Peyer's patch (tissue), 4 donors: ENCODE measurements around the gene COQ8A. TPM values are rescaled to one million over a fixed set of nuclear protein-coding genes. Genes with fewer than 3 reads are reported as not detected.

Source experiments
- DNase-seq, 3 donors: peaks; one replicate each; pipeline ENCODE4 v3.0.0-alpha.2; 2017 to 2019
- H3K27ac ChIP-seq, 4 donors: fragments of 200-600 bp; sonication (generic); one replicate each; pipeline ENCODE4 v1.5.1; 2016 to 2019
- H3K27me3 ChIP-seq, 2 donors: fragments of 200-600 bp; sonication (generic); one replicate each; pipeline ENCODE4 v1.5.1; 2019
- H3K36me3 ChIP-seq, 3 donors: fragments of 200-600 bp; sonication (generic); one replicate each; pipeline ENCODE4 v1.5.1; 2016 to 2019
- H3K4me1 ChIP-seq, 4 donors: fragments of 200-600 bp; sonication (generic); one replicate each; pipeline ENCODE4 v1.5.1; 2016 to 2019
- H3K4me3 ChIP-seq, 4 donors: fragments of 200-600 bp; sonication (generic); 1 replicate in 3 of 4; 2 replicates in 1 of 4; pipeline ENCODE4 v1.5.1; 2016 to 2019; ENCODE audit warnings: mild to moderate bottlenecking in 1 of 4
- H3K9me3 ChIP-seq, 4 donors: fragments of 200-600 bp; sonication (generic); one replicate each; pipeline ENCODE4 v1.5.1; 2016 to 2019; ENCODE audit warnings: mild to moderate bottlenecking in 1 of 4
- POLR2A ChIP-seq, 2 donors: fragments of 450-650 bp; IDR thresholded peaks; one replicate each; pipeline ENCODE4 v1.5.1; 2017; ENCODE audit warnings: antibody characterized with exemption in 2 of 2, mild to moderate bottlenecking in 2 of 2, moderate library complexity in 2 of 2
- total RNA-seq, 4 donors: library from RNA; depleted of rRNA; stranded (reverse); fragments of >200 nt; gene quantifications; one replicate each; pipeline ENCODE4 v1.1.0, GENCODE V29; 2016
- TF ChIP-seq, protein P1 (sequence below), 6 experiments: fragments of 450-650 bp in 4 of 6; fragments of 200-600 bp in 2 of 6; sonication (generic) in 1 of 6; IDR thresholded peaks; one replicate each; pipeline ENCODE4 v1.5.1; 2017 to 2019; ENCODE audit warnings: antibody characterized with exemption in 6 of 6, mild to moderate bottlenecking in 3 of 6, moderate library complexity in 1 of 6

COQ8A gene
- total RNA-seq, 4 donors from 2014 or later = 25.2 to 108 (median 48.3) TPM

DNA sequence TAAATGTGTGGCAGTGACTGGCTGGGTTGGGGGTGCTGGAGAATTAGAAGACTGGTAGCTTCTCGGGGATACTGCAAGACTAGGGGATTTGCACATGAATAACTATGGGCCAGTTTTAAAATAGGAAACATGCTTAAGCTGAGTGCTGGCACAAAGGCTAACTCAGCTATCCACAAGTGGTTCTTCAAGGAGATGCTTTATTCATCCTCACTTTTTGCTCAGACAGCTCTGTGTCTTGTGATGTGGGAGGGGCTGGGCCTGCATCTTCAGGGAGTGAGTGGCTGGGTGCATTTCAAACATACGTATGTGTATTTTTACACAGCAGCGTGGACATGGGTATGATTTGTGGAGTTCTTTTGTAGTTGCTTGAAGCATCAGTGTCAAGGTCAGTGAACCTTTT is 2.3 kb downstream of the COQ8A start:
- Histone ChIP-seq H3K4me1 (peaks cover 3 to 76% (median 8%) of the 10 kb centered on the region in 4 donors), H3K4me3 (no peak overlapping the region), H3K27ac (no peak overlapping the region), H3K27me3 (no peaks in the 10 kb centered on the region), H3K9me3 (no peaks in the 10 kb centered on the region), H3K36me3 (no peaks in the 10 kb centered on the region)
- TF ChIP-seq POLR2A (IDR thresholded peaks at IDR 0.05) = no peak
- TF ChIP-seq, protein P1, sequence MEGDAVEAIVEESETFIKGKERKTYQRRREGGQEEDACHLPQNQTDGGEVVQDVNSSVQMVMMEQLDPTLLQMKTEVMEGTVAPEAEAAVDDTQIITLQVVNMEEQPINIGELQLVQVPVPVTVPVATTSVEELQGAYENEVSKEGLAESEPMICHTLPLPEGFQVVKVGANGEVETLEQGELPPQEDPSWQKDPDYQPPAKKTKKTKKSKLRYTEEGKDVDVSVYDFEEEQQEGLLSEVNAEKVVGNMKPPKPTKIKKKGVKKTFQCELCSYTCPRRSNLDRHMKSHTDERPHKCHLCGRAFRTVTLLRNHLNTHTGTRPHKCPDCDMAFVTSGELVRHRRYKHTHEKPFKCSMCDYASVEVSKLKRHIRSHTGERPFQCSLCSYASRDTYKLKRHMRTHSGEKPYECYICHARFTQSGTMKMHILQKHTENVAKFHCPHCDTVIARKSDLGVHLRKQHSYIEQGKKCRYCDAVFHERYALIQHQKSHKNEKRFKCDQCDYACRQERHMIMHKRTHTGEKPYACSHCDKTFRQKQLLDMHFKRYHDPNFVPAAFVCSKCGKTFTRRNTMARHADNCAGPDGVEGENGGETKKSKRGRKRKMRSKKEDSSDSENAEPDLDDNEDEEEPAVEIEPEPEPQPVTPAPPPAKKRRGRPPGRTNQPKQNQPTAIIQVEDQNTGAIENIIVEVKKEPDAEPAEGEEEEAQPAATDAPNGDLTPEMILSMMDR (IDR thresholded peaks at IDR 0.05) = no peak
- peak in 1 of 3 donors; percentile 37 for DNase-seq

DNA sequence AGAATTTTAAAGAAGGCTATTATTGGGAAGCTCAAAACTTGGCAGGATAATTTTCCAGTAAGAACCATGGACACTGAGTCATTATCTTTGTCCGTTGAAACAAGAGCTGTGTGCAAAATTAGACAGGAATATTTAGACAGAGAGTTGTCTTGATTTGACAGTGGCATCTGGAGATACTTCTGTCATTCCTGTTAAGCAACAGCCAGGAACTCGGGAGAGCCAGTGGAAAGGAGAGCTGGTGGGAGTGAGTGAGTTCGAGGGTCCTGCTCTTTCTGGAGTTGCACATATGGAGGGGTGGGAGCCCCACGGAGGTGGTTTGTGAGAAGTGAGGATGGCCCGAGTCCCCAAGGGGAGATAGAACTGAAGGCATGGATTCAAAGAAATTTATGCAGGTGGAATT is 3.1 kb downstream of the COQ8A start:
- no peak overlapping the region for H3K27ac ChIP-seq
- H3K4me3 ChIP-seq = no peak overlapping the region
- DNase-seq = peak in 1 of 3 donors; percentile 27

DNA sequence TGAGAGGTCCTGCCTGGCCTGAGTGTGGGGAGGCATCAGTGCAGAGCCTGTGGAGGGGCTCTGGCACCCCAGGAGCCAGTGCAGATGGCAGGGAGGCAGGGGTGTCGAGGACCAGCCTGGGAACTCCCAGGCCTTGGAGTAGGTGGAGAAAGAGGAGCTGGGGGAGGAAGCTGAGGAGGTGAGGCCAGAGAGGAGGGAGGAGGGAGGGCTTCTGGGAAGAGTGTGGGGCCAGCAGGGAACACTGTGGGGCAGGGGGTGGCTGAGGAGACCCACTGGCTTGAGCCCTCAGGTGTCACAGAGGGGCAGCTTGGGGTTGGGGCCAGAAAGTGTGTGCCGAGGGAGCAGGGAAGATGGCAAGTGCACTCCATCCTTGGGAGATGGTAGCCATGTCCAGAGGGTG is 3.8 kb downstream of the COQ8A start:
- Histone ChIP-seq H3K27me3 (no peaks in the 10 kb centered on the region), H3K36me3 (no peaks in the 10 kb centered on the region), H3K9me3 (no peaks in the 10 kb centered on the region), H3K4me1 (peaks cover 0 to 67% (median 8%) of the 10 kb centered on the region in 4 donors), H3K4me3 (no peak overlapping the region), H3K27ac (no peak overlapping the region)
- no peak for TF ChIP-seq POLR2A (IDR thresholded peaks at IDR 0.05)
- DNase-seq = peak in 1 of 3 donors; percentile 36

More for the DNA sequence above, 3.1 kb downstream of the COQ8A start:
- H3K27me3 ChIP-seq = no peaks in the 10 kb centered on the region
- peaks cover 3 to 74% (median 8%) of the 10 kb centered on the region in 4 donors for H3K4me1 ChIP-seq
- no peaks in the 10 kb centered on the region for H3K36me3 ChIP-seq
- H3K9me3 ChIP-seq = no peaks in the 10 kb centered on the region
- TF ChIP-seq, protein P1 (IDR thresholded peaks at IDR 0.05) = no peak
- no peak for TF ChIP-seq POLR2A (IDR thresholded peaks at IDR 0.05)

DNA sequence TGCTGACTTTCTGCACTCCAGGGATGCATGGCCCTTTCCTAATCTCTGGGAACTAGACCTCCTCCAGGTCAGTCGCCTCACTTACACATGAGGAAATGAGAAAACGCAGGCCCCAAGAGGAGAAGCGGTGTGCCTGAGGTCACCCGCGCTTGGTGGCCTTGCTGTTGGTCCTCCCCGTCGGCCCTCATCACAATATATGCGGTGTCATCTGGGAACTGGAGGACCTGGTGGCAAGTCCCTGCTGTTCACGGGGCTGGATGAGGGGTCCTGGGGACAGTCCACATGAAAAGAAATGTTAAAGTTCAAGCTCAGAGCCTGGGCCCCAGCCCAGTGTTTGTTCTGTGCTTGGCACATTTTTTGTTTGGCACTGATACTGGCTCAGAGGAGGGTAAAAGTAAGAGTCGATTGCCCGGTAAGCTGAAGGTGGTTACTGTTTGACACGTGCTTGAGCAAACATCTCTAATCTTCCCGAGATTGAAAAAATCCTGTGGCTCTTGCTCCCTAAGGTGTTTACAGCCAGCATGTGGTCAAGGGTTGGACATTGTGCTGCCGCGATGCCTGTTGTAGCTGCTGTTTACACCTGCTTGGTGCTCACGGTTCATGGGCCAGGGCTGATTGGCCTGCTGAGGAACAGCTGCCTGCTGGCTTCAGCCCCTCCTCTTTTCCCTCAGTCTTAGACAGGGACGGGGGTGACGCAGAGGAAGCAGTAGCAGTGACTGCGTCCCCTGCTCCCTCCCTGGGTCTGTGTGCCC is 5.2 kb downstream of the COQ8A start:
- H3K27ac ChIP-seq = peak overlapping the region; percentile 17 to 76 (median 56)
- peak in 2 of 3 donors; percentile 85 for DNase-seq
- no peaks in the 10 kb centered on the region for H3K9me3 ChIP-seq
- H3K36me3 ChIP-seq = no peaks in the 10 kb centered on the region
- no peaks in the 10 kb centered on the region for H3K27me3 ChIP-seq
- TF ChIP-seq, protein P1 (IDR thresholded peaks at IDR 0.05) = no peak
- TF ChIP-seq POLR2A (IDR thresholded peaks at IDR 0.05) = peak in 1 of 2 donors; percentile 33
- peaks cover 0 to 67% (median 8%) of the 10 kb centered on the region in 4 donors for H3K4me1 ChIP-seq
- H3K4me3 ChIP-seq = peak overlapping the region in 1 of 4 donors; percentile 2

DNA sequence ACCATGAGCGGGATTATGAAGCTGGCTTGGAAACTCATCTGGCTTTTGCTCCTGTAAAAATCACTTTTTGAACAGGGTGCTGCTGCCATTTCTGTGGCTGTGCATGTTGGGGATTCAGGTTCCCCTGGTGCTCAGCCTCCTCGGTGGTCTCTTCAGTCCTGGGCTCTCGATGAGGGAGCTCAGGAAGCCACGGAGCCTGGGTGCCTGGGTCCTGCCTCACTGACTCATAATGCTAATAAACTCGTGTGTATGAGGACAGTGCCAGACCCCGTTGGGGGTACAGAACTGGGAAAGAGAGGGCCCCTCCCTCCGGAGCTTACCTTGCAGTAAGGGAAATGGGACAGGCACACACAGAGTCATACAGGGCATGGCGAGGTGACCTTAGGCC is 5.8 kb downstream of the COQ8A start:
- Histone ChIP-seq H3K9me3 (no peaks in the 10 kb centered on the region), H3K27ac (peak overlapping the region; percentile 17 to 76 (median 56)), H3K4me3 (peak overlapping the region in 1 of 4 donors; percentile 2), H3K27me3 (no peaks in the 10 kb centered on the region), H3K4me1 (peaks cover 0 to 63% (median 7%) of the 10 kb centered on the region in 4 donors), H3K36me3 (no peaks in the 10 kb centered on the region)
- TF ChIP-seq POLR2A (IDR thresholded peaks at IDR 0.05) = no peak
- TF ChIP-seq, protein P1 (IDR thresholded peaks at IDR 0.05) = no peak
- peak in 1 of 3 donors; percentile 50 for DNase-seq

DNA sequence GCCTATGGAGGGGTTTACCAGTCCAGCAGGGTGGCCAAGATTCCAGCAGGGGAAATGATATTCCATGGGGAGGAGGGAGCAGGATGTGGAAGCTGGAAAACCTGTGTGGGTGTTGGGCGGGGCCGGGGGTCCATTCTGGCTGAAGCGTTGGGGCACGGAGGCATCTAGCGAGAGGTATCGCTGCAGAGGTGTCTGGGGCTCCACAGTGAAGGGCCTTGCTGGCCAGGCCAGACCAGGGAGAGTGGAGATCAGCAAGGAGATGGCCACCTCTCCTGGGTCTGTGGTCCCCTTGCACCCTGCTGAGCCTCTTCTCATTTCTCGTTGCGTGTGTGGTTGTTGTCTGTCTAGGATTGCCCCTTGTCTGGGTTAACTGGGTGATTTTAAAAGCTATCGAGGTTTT is 6.2 kb downstream of the COQ8A start:
- H3K9me3 ChIP-seq = no peaks in the 10 kb centered on the region
- TF ChIP-seq, protein P1 (IDR thresholded peaks at IDR 0.05) = no peak
- no peak for TF ChIP-seq POLR2A (IDR thresholded peaks at IDR 0.05)
- H3K36me3 ChIP-seq = no peaks in the 10 kb centered on the region
- H3K27ac ChIP-seq = peak overlapping the region in 2 of 4 donors; percentile 71 to 76
- H3K4me3 ChIP-seq = no peak overlapping the region
- peaks cover 0 to 58% (median 6%) of the 10 kb centered on the region in 4 donors for H3K4me1 ChIP-seq
- peak in 1 of 3 donors; percentile 38 for DNase-seq
- no peaks in the 10 kb centered on the region for H3K27me3 ChIP-seq
